PC-9 (cell line): ENCODE measurements around the gene NPM3.

Experiments used
- CTCF ChIP-seq: fragments of 200-600 bp; sonication (generic); conservative IDR thresholded peaks from 2 replicates; pipeline ENCODE4 v1.6.1; 2017; ENCODE audit warnings: mixed run types, antibody characterized with exemption, mild to moderate bottlenecking, moderate library complexity
- EZH2 ChIP-seq: fragments of 200-600 bp; sonication (generic); IDR thresholded peaks from 2 replicates; pipeline ENCODE4 v1.8.0; 2017; ENCODE audit warnings: antibody characterized with exemption, low read depth

GRCh38 chr10:101824736-101825135 is 41.5 kb upstream of the NPM3 start:
- no peak for TF ChIP-seq CTCF
- TF ChIP-seq EZH2, result no peak
